NCI-H2227 (cell line): ENCODE measurements around the gene LTB4R2.

Experiments used
- DNase-seq: peaks from one replicate; lab custom pipeline; 2025; ENCODE audit not compliant: unreplicated experiment; lab: John Stamatoyannopoulos, UW

Gene LTB4R2

GRCh38 chr14:24298892-24299254 is 11.1 kb upstream of the LTB4R2 start:
- DNase-seq = peak; percentile 25

- DNase-seq = peak; percentile 92
Measured at GRCh38 chr14:24299255-24300191, 10.4 kb upstream of the LTB4R2 start, which contains the start of the genes DHRS1 and NOP9. Gene DHRS1 (minus strand): TSS chr14:24299780. CDS start chr14:24299106, 674 bp downstream. Gene NOP9 (plus strand): TSS chr14:24299850. CDS start chr14:24299955, 105 bp downstream.

GRCh38 chr14:24300326-24300980 is 9.5 kb upstream of the LTB4R2 start:
- no peak for DNase-seq

- no peak for DNase-seq
Measured at GRCh38 chr14:24304019-24304387, 5.9 kb upstream of the LTB4R2 start.

GRCh38 chr14:24307156-24307574 is 2.8 kb upstream of the LTB4R2 start:
- no peak for DNase-seq

DNA sequence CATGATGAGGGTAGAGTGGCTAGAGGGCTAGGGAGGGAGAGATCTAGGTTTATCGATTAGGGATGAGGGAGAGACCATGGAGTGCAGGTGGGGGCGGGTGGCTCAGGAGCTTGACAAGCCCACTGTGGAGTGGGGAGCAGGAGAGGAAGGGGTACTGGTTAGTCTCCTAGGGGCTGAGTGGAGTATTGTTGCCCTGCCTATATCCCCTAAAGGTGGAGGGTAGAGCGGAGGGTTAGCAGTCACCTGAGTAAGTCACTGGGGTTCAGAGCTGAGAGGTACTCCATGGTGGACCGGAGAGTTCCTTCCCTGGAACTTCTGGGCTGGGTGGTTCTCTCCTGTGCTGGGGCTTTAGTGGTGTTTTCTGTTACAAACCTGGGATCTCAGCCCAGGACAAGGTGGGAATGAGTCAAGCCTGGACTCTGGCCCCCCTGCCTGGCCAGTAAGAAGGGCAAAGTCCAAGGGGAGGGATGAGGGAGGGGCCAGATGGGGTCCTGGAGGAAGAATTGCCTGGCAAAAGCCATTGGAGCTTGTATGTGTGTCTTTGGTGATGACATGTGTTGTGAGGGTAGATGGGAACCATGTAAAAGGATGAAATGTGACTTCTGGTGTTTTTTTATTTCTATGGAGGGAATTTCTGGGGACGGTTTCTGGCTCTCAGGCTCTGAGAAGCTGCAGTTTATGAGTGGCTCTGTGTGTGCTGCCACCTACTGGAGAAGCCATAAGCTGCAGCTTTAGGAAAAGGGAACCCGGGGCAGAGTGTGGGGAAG is 2.2 kb upstream of the LTB4R2 start, which contains the start of gene CIDEB:
TSS of gene CIDEB (minus strand) at position 403 of the 767 bp plus-strand sequence. CDS start at position 284, 119 bp downstream.
- peak; percentile 65 for DNase-seq

DNA sequence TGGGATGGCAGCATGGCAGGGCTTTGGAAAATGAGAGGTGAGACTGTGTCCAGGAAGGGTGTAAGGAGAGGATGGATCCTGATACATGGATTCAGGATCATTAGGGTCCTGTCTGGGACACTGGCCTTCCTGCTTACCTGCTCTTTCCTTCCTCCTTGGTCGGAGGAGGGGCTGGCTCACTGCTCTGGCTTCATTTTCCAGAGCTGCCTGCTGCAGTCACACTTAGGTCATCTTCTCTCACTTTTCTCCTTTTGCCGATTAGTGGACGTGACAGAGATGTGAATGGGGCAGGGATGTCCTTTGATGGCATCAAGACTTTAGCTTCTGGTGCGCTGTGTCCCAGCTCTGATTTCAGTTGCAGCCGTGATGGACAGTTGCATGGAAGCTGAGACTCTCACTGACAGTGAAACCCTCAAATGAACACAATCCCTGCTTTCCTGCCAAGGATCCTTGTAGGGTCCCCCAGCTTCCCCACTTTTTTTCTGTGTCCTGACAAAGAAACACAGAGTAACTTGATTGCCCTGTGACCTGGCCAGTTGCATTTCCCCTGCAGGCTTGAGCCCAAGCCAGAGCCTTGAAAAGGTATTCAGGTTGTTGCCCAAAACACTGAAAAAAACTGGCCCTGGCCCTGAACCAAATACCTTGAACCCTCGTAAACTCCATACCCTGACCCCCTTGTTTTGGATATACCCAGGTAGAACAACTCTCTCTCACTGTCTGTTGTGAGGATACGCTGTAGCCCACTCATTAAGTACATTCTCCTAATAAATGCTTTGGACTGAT is 1.4 kb upstream of the LTB4R2 start:
- DNase-seq = no peak

DNA sequence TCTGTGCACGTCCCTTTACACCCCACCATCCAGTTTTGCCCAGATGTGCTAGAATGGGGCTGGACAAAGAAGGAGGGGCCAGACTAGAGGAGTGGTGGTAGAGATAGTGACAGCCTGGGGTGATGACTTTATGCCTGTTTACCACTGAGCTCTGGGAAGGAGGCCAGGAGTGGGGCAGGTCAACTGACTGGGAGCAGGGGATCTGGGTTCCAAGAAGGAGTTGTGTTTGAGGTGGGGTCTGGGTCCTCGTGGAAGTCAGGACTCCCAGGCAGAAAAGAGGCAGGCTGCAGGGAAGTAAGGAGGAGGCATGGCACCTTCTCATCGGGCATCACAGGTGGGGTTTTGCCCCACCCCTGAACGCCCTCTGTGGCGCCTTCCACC is 315 bp downstream of the LTB4R2 start:
- no peak for DNase-seq

- no peak for DNase-seq
Measured at GRCh38 chr14:24310646-24311604, 985 bp downstream of the LTB4R2 start, which contains the start of gene LTB4R. Gene LTB4R (plus strand): TSS chr14:24311502. CDS start chr14:24315652, 4,150 bp downstream.

GRCh38 chr14:24311837-24312615 is 2.1 kb downstream of the LTB4R2 start:
- no peak for DNase-seq

DNA sequence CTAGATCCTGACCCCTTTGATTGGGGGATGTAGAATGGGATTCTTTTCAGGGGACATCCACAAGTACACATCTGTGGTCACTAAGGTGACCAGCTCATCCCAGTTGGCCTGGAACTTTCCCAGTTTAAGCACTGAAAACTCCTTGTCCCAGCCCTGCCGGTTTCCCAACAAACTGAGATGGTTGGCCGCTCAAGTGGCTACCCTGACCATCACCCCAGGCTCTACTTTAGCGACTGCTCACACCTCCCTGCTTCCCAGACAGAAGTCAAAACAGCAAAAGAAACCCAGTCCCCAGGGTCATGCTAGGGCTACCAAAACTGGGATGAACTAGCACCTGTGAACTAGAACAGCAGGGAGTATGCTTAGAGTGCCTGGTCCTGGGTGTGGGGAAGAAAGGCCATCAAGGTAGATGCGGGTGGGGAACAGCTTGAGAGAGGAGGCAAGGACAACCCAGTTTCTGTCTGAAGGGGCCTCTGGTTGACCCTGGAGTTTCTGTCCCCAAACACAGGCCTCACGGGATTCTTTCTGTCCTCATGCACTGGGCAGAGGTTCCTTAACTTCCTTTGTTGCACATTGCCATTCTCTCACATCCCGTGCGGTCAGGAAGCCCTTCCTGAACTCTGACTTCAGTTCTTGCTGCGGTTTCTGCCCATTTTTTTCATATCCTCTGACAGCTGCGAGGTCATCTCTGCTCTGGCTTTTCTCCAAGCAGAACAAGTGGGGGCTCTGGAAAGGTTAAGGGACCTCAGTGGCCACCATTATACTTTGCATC is 3.0 kb downstream of the LTB4R2 start:
- DNase-seq = no peak

GRCh38 chr14:24313913-24314312 is 4.0 kb downstream of the LTB4R2 start:
- no peak for DNase-seq

DNA sequence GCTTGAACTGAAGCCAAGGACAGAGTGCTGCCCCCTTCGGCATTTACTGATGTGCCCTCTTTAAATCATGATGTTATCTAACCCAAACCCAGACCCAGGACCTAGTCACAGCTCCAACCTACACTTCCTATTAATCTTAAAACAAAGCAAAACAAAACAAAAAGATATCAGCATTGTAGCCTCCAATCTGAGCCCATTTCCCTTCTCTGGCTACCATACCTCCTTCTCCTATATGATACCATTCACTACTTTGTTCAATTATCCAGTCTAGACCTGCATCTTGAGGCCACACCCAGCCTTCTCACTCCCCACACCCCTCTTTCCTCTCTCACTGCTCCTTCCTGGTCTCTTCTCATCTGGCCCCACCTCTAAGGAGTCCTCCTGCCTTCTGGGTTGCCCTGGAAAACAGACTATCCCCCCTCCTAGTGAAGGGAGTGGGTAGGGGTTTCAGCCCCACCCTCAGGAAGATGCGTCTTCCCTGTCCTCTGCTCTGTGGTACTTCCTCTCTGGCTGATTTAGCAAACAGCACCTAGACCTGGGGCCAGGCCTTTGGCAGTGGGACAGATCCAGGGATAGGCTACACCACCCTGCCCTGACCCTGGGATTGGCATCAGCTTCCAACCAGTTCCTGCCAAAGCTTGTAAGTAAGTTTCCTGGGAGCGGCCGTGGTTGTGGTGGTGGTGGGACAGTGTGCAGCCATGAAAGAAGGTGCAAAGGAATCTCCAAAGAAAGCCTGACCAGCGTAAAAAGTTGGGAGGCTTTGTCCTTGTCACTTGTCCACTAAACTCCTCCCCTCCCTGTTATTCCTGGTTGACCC is 4.6 kb downstream of the LTB4R2 start:
- no peak for DNase-seq

- no peak for DNase-seq
Measured at GRCh38 chr14:24315243-24315806, 5.4 kb downstream of the LTB4R2 start.

- no peak for DNase-seq
Measured at GRCh38 chr14:24315807-24316596, 6.1 kb downstream of the LTB4R2 start.

- no peak for DNase-seq
Measured at GRCh38 chr14:24316597-24316950, 6.6 kb downstream of the LTB4R2 start.
